HG02678 (cell line): Measurements from ENCODE around the gene LZTFL1.

ENCODE experiments used
- ATAC-seq: cut with Tn5 transposase; IDR thresholded peaks from one replicate; pipeline ENCODE4 v1.9.1; 2021; ENCODE audit warnings: mild to moderate bottlenecking, moderate library complexity; ENCODE audit not compliant: unreplicated experiment

Gene LZTFL1

DNA sequence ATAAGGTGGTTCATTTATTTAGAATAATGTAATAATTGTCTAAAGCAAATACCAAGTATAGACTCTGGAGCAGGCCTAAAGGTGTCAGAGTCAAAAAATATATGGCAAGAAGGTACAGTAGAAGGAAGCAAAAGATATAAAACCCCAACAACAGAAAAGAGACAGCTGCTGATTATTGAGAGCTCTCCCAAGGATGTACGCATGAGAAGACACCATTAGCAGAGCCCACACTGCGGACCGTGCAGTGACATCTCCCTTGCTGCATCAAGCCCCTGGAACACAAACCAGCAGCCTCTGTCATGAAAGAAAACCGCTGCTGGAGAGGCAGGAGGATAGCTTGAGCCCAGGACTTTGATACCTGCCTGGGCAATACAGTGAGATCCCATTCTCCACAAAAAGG lies 27.6 kb downstream of the LZTFL1 start:
- no peak for ATAC-seq

GRCh38 chr3:45807681-45808540 lies 34.0 kb downstream of the LZTFL1 start:
- no peak for ATAC-seq

DNA sequence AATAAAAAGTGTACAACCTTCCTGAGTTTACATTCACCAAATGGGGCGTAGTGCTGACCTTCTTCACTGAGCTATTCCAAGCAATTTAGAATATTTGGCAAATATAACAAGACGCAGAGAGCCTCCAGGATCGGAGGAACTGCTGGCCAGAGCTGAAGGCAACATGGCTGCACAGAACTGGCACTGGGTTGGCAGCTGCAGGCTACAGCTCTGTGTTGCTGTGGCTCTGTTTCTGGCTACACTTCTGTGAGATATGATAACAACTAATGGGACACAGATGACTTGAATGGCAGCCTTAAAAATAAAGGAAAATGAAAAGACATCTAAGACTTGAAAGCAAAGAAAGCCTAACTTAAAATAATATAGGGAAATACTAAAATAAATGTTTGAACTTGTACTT lies 34.8 kb downstream of the LZTFL1 start:
- ATAC-seq: no peak

DNA sequence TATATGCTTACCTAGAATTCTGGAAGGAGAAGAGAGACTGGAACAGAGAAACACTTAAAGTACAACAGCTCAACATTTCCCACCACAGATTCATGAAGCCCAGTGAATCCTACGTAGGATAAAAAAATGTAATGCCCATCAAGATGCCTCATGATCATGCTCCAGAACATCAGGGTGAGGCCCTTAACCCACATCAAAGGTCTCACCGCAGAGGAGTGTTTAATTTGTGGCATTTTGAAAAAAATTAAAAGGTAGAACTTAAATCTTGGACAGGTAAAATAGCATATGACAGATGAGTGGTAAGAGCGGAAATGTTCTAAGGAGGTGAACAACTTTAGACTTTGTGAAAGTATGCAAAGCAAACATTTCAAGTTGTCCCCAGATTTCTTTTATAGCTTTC lies 35.8 kb downstream of the LZTFL1 start:
- ATAC-seq: no peak

GRCh38 chr3:45803252-45803935 lies 38.5 kb downstream of the LZTFL1 start:
- no peak for ATAC-seq

DNA sequence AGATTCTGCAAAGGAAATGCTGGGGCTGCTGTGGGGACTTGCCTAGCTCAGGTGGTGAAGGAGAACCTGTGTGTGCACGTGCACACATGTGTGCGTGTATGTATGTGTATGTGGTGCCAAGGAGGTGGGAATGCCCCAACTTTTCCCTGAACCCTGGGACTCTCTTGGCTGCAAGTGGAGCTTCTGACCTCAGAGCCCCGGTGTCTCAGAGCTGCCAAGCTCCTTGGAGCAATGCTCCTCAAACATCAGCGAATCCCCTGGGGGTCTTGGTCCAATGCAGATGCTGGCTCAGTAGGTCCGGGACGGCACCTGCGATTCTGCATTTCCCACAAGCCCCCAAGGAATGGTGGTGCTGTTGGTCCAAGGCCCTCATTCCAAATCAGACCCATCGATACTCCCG lies 39.8 kb downstream of the LZTFL1 start:
- no peak for ATAC-seq

- ATAC-seq: no peak
These were observed 41.3 kb downstream of the LZTFL1 start for GRCh38 chr3:45800611-45801010.

DNA sequence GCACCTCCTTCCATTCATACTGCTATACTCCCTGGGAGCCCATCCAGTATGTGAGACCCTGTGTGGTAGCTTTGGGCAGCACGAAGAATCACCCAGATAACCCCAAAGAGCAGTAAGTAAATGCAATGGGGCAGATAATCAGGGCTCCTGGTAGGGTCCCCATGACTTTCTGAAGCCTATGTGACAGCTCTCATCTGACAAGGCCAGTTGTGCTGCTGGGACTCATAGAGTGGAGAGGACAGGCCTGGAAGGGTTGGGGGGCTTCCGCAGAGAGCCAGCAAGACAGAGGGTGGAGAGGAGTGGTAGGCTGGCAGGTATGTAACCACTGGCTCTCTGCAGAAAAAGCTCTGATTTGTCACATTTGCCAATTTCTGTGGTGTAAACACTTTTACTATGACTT lies 42.3 kb downstream of the LZTFL1 start:
- ATAC-seq: no peak

DNA sequence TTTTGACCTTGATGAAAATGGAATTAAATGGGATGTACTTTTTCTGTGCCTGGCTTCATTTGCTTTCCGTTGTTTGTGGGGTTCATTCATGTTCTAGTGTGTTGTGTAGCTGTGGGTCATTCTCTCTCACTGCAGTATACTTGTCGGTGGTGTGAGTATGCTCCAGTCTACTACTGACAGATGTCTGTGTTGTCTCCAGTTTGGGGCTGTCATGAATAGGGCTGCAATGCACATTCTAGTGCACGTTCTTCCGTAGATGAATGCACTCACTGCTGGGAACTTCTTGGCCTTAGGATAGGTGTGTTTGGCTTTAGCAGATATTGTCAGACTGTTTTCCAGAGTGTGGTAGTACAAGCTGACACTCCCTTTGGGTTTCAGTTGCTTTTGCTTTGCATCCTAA lies 43.9 kb downstream of the LZTFL1 start:
- ATAC-seq: no peak

DNA sequence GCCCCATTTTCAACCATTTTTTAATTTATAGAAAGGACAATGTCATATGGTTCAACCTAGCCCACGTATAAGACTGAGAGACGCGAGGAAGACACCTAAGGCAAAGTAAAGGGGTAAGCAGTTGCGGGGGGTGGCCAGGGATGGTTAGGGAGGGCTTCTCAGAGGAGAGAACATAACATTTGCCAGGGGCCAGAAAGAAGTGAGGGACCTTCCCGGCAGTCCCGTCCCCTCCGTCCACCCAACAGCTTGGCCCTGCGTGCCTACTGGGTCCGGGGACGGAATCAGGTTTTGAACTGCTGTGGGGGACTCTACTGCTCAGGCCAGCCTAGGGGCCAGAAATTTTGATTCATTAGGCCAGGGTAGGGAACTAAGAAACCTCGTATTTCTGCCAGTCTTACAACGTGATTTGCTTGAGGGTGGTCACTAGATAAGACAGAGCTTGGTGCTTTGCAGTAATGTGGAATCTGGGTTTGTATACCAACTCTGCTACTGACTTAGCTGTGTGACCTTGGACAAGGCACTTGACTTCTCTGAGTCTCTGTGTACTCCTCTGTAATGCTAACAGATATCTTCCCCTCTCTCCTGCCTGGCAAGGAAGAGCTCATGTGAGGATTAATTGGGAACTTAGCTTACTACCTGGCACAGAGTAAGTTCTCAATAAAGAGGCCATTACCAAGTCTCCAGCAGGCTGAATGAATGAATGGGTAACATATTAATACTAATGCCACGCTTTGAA lies 44.8 kb downstream of the LZTFL1 start:
- no peak for ATAC-seq

DNA sequence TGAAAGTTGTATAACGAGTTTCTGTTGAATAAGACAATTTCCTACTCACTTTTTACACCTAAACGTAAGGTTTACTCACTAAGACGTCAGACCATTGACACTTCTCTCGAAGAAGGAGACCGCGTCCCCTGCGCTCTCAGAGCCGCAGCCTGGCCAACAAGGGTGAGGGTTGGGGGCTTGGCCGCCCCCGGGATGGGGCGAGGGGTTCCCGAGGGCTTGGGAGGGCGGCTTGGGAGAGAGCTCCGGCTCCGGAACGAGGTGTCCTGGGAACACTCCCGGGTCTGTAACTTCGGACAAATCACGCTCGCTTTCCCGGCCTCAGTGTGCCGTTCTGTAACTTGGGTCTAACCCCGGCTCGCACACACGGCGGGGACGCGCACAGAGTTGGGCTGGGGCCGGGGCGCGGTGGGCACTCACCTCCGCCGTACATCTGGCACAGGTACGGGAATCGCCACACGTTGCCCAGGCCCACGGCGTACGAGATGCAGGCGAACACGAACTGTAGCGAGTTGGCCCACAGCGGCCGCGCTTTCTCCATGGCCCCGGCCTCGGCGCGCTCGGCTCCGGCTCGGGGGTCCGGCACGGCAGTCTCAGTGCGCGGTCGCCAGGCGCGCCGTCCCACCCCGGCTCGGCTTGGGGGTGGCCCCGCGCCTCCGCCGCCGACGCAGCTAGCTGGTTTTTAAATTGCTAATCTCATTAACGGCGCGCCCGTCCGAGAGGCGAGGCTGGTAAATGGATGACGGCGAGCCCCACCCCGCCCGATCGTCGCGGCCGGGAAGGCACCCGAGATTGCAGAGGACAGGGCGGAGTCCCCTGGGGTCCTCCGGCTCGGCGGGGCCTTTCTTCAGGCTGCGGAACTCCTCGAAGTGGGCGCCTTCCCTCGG lies 45.8 kb downstream of the LZTFL1 start, which contains the start of gene SLC6A20:
TSS of gene SLC6A20 (minus strand) at position 655 of the 884 bp plus-strand sequence. CDS start at position 538, 117 bp downstream.
- ATAC-seq: no peak

GRCh38 chr3:45795509-45795881 lies 46.4 kb downstream of the LZTFL1 start:
- ATAC-seq: no peak

DNA sequence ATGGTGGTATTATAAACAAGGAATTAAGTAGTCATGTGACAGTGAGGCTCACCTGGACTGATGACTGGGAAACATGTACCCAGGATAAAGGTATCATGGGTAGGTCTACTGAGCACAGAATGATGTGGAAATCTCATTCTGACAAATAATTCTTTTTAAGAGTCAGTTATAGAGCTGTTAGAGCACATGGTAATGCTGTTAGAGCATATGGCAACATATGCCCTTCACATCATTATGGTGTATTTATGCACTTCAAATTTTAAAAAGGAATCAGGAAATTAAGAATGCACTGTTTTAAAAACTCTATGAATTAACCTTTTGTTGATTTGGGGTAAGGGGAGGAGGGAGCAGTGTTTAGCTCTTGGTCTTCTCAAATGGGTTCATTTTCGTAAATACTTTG lies 47.3 kb downstream of the LZTFL1 start:
- ATAC-seq: no peak

GRCh38 chr3:45794177-45794560 lies 47.8 kb downstream of the LZTFL1 start:
- no peak for ATAC-seq

DNA sequence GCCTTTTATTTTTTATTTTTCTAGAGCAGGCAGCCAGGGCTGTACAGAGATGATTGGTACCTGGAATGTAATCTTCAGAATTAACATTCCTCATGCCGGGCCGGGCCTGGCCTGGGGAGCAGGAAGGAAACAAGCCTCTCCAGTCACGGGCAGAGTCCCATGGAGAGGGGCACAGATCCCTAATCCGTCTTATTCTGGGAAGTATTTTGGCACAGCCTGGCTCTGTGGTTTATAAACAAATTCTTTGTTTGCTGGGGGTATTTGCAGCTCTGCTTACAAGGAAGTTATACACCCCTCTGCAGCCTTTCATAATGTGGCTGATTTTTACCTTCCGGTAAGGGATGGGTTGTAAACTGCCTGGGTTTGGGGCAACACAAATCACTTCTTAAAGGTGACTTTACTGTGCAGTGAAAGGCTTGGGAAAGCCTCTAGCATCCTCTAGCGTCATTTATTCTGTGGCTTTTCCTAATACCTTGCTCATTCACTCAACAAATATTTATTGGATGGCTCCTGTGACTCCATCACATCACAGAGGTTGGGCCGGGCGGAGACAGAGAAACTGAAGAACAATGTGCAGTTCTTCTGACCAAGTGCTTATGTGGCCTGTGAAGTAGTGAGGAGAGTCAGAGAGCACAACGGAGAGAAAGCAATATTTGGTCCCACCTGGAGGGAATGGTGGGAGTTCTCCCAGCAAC lies 48.3 kb downstream of the LZTFL1 start:
- ATAC-seq: no peak

- ATAC-seq: no peak
These were observed 49.3 kb downstream of the LZTFL1 start for GRCh38 chr3:45792516-45793172.

GRCh38 chr3:45792036-45792435 lies 49.9 kb downstream of the LZTFL1 start:
- no peak for ATAC-seq

DNA sequence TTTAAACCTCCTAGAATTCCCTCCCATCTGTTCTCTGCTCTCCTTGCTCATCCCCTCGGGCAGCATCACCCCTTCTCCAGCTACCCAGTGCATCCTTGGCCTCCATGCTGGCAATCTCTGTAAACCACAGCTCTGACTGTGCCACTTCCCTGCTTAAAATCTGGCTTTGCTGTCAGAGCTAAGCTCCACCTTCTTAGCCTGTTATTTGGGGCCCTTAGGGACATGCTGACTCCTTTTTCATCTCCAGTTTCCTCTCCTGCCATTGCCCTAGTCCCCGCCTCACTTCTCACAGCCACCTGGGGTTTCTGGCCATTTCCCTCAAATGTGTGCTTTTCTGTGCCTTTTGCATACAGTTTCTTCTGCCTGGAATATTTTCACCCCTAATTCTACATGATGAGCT lies 51.3 kb downstream of the LZTFL1 start:
- no peak for ATAC-seq

DNA sequence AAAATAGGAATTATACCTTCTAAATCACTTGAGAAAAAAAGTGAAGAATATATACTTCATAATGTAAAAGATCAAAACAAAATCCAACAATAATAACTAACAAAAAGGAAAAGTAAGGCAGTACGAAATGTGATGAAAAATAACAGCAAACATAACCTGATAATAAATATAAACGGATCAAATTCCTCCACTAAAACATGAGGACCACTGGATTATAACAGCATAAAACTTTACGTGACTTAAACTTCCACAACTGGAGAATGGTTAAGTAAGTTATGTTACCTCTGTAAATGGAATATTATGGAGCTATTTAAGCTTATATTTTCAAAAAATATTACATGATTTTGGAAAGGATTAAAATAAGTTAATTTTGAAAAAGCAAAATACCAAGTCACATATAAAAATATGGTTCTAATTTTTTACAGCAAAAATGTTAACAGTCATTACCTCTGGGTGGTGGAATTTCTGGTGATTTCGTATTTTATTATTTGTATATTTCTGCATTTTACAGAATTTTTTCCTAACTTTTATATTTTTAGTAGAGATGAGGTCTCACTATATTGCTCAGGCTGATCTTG lies 52.6 kb downstream of the LZTFL1 start:
- no peak for ATAC-seq
